ENCODE results near the gene SUN1. TPM values are rescaled to one million over a fixed set of nuclear protein-coding genes. Genes with fewer than 3 reads are reported as not detected.
A peak's percentile ranks its signal among the peaks of the same experiment; 100 is the strongest.

The SUN1 gene
- total RNA-seq, 2 experiments from 2014 or later = 67.8 to 74.4 TPM

GRCh38 chr7:876972-877311 lies 44.7 kb downstream of the SUN1 start:
- intact Hi-C loops (cut with micrococcal nuclease) = loop anchor here (1.0 to 5.0 kb wide), 7 partner anchors 46 to 514 kb away; partner anchors contain the start of genes COX19 and ZFAND2A
- Mint-ChIP-seq H3K4me1 (ENCODE audit: low read depth) (peaks cover 41% of the 10 kb centered on the region), H3K4me3 (peak overlapping the region; percentile 96), H3K9me3 (no peaks in the 10 kb centered on the region), H3K27ac (peak overlapping the region; percentile 82), H3K27me3 (ENCODE audit: low read depth) (no peaks in the 10 kb centered on the region), H3K36me3 (ENCODE audit: low read depth) (peaks cover 16% of the 10 kb centered on the region)
- CTCF ChIA-PET = no interaction called here
- DNase-seq = no peak

GRCh38 chr7:877312-878232 lies 45.3 kb downstream of the SUN1 start:
- H3K9me3 Mint-ChIP-seq = no peaks in the 10 kb centered on the region
- H3K36me3 Mint-ChIP-seq (ENCODE audit: low read depth) = peaks cover 16% of the 10 kb centered on the region
- H3K27me3 Mint-ChIP-seq (ENCODE audit: low read depth) = no peaks in the 10 kb centered on the region
- CTCF ChIA-PET = no interaction called here
- intact Hi-C loops (cut with micrococcal nuclease) = loop anchor here (2.0 to 5.0 kb wide), 2 partner anchors 285 to 515 kb away; partner anchors contain the start of gene ZFAND2A
- peak; percentile 28 for DNase-seq
- H3K27ac Mint-ChIP-seq = peak overlapping the region; percentile 6
- H3K4me3 Mint-ChIP-seq = peak overlapping the region; percentile 96
- peaks cover 40% of the 10 kb centered on the region for H3K4me1 Mint-ChIP-seq (ENCODE audit: low read depth)

GRCh38 chr7:879093-879492 lies 46.8 kb downstream of the SUN1 start:
- no peaks in the 10 kb centered on the region for H3K9me3 Mint-ChIP-seq
- CTCF ChIA-PET = interaction anchor here (1.1 kb wide), 1 partner anchor 21 kb away, joined by 3 read pairs; no protein-coding TSS in a partner anchor
- H3K27me3 Mint-ChIP-seq (ENCODE audit: low read depth) = no peaks in the 10 kb centered on the region
- peaks cover 34% of the 10 kb centered on the region for H3K4me1 Mint-ChIP-seq (ENCODE audit: low read depth)
- H3K36me3 Mint-ChIP-seq (ENCODE audit: low read depth) = peaks cover 3% of the 10 kb centered on the region
- DNase-seq = no peak
- no peak overlapping the region for H3K27ac Mint-ChIP-seq
- peak overlapping the region; percentile 23 for H3K4me3 Mint-ChIP-seq
- intact Hi-C loops (cut with micrococcal nuclease) = loop anchor here (5.0 kb wide), 1 partner anchor 283 kb away; the partner anchor contains the start of gene ZFAND2A

- H3K4me3 Mint-ChIP-seq = no peak overlapping the region
- H3K27ac Mint-ChIP-seq = no peak overlapping the region
- CTCF ChIA-PET = interaction anchor here (1.1 kb wide), 1 partner anchor 20 kb away, joined by 3 read pairs; no protein-coding TSS in a partner anchor
- H3K9me3 Mint-ChIP-seq = no peaks in the 10 kb centered on the region
- intact Hi-C loops (cut with micrococcal nuclease) = loop anchor here (5.0 kb wide), 1 partner anchor 283 kb away; the partner anchor contains the start of gene ZFAND2A
- H3K27me3 Mint-ChIP-seq (ENCODE audit: low read depth) = no peaks in the 10 kb centered on the region
- DNase-seq = no peak
- H3K4me1 Mint-ChIP-seq (ENCODE audit: low read depth) = peaks cover 37% of the 10 kb centered on the region
- peaks cover 3% of the 10 kb centered on the region for H3K36me3 Mint-ChIP-seq (ENCODE audit: low read depth)
Observed at GRCh38 chr7:879706-880105, 47.4 kb downstream of the SUN1 start.

GRCh38 chr7:880450-880849 lies 48.2 kb downstream of the SUN1 start:
- intact Hi-C loops (cut with micrococcal nuclease) = no loop called here
- peaks cover 3% of the 10 kb centered on the region for H3K36me3 Mint-ChIP-seq (ENCODE audit: low read depth)
- H3K4me1 Mint-ChIP-seq (ENCODE audit: low read depth) = peaks cover 38% of the 10 kb centered on the region
- H3K4me3 Mint-ChIP-seq = no peak overlapping the region
- no peak overlapping the region for H3K27ac Mint-ChIP-seq
- CTCF ChIA-PET = interaction anchor here (0.6 to 1.1 kb wide), 2 partner anchors 20 to 40 kb away, joined by 3 read pairs; no protein-coding TSS in a partner anchor
- no peaks in the 10 kb centered on the region for H3K9me3 Mint-ChIP-seq
- no peaks in the 10 kb centered on the region for H3K27me3 Mint-ChIP-seq (ENCODE audit: low read depth)
- no peak for DNase-seq

- Mint-ChIP-seq H3K4me3 (no peak overlapping the region), H3K9me3 (no peaks in the 10 kb centered on the region), H3K4me1 (ENCODE audit: low read depth) (peaks cover 38% of the 10 kb centered on the region), H3K36me3 (ENCODE audit: low read depth) (peaks cover 3% of the 10 kb centered on the region), H3K27me3 (ENCODE audit: low read depth) (no peaks in the 10 kb centered on the region), H3K27ac (no peak overlapping the region)
- CTCF ChIA-PET = no interaction called here
- intact Hi-C loops (cut with micrococcal nuclease) = no loop called here
- no peak for DNase-seq
Observed at GRCh38 chr7:881441-882234, 49.4 kb downstream of the SUN1 start.

- Mint-ChIP-seq H3K27ac (no peak overlapping the region), H3K9me3 (no peaks in the 10 kb centered on the region), H3K27me3 (ENCODE audit: low read depth) (no peaks in the 10 kb centered on the region), H3K36me3 (ENCODE audit: low read depth) (peaks cover 3% of the 10 kb centered on the region), H3K4me1 (ENCODE audit: low read depth) (peaks cover 38% of the 10 kb centered on the region), H3K4me3 (no peak overlapping the region)
- no peak for DNase-seq
- CTCF ChIA-PET = interaction anchor here (1.0 kb wide), 1 partner anchor 10 kb away, joined by 6 read pairs; no protein-coding TSS in a partner anchor
- intact Hi-C loops (cut with micrococcal nuclease) = no loop called here
Observed at GRCh38 chr7:882336-883035, 50.2 kb downstream of the SUN1 start.

- peaks cover 34% of the 10 kb centered on the region for H3K4me1 Mint-ChIP-seq (ENCODE audit: low read depth)
- no peaks in the 10 kb centered on the region for H3K27me3 Mint-ChIP-seq (ENCODE audit: low read depth)
- H3K36me3 Mint-ChIP-seq (ENCODE audit: low read depth) = peaks cover 7% of the 10 kb centered on the region
- H3K27ac Mint-ChIP-seq = no peak overlapping the region
- CTCF ChIA-PET = interaction anchor here (0.5 to 1.0 kb wide), 2 partner anchors 11 to 17 kb away, joined by 3 to 6 read pairs; no protein-coding TSS in a partner anchor
- no peaks in the 10 kb centered on the region for H3K9me3 Mint-ChIP-seq
- no peak overlapping the region for H3K4me3 Mint-ChIP-seq
- no peak for DNase-seq
- intact Hi-C loops (cut with micrococcal nuclease) = no loop called here
Observed at GRCh38 chr7:883055-884021, 51.1 kb downstream of the SUN1 start.

GRCh38 chr7:884191-885003 lies 52.1 kb downstream of the SUN1 start:
- H3K27ac Mint-ChIP-seq = no peak overlapping the region
- CTCF ChIA-PET = no interaction called here

GRCh38 chr7:885261-885892 lies 53.1 kb downstream of the SUN1 start:
- Mint-ChIP-seq H3K27ac (no peak overlapping the region), H3K27me3 (ENCODE audit: low read depth) (no peaks in the 10 kb centered on the region), H3K36me3 (ENCODE audit: low read depth) (peaks cover 6% of the 10 kb centered on the region), H3K4me1 (ENCODE audit: low read depth) (peaks cover 19% of the 10 kb centered on the region), H3K4me3 (no peak overlapping the region), H3K9me3 (no peaks in the 10 kb centered on the region)
- intact Hi-C loops (cut with micrococcal nuclease) = no loop called here
- CTCF ChIA-PET = no interaction called here
- no peak for DNase-seq

More at GRCh38 chr7:884191-885003, 52.1 kb downstream of the SUN1 start:
- intact Hi-C loops (cut with micrococcal nuclease) = no loop called here
- Mint-ChIP-seq H3K27me3 (ENCODE audit: low read depth) (no peaks in the 10 kb centered on the region), H3K4me1 (ENCODE audit: low read depth) (peaks cover 24% of the 10 kb centered on the region), H3K9me3 (no peaks in the 10 kb centered on the region), H3K4me3 (no peak overlapping the region), H3K36me3 (ENCODE audit: low read depth) (peaks cover 6% of the 10 kb centered on the region)
- no peak for DNase-seq
